ENCODE results near the gene CD55. TPM values are rescaled to one million over a fixed set of nuclear protein-coding genes. Genes with fewer than 3 reads are reported as not detected.

CD55 gene
- total RNA-seq, 4 donors from 2014 or later, result 8.0 to 75.4 (median 40.1) TPM

- Histone ChIP-seq H3K4me3 (no peak overlapping the region), H3K27ac (no peak overlapping the region)
Measured at GRCh38 chr1:207396168-207396746, 74.8 kb downstream of the CD55 start.

GRCh38 chr1:207397525-207397926 lies 76.0 kb downstream of the CD55 start:
- in situ Hi-C loops (cut with MboI; ENCODE audit: low pct_ligation_motif_present in 1 of 4, low pct_unique_long_range_greater_than_20kb in 1 of 4, low sequenced_read_pairs in 3 of 4), result no loop called here
- TF ChIP-seq POLR2A (IDR thresholded peaks at IDR 0.05) (no peak), POLR2AphosphoS5 (IDR thresholded peaks at IDR 0.05) (no peak), EP300 (IDR thresholded peaks at IDR 0.05; ENCODE audit: low read depth) (no peak), CTCF (IDR thresholded peaks at IDR 0.05) (no peak)
- H3K27ac ChIP-seq, result no peak overlapping the region

More at GRCh38 chr1:207396168-207396746, 74.8 kb downstream of the CD55 start:
- H3K4me1 ChIP-seq, result no peaks in the 10 kb centered on the region
- no peaks in the 10 kb centered on the region for H3K9me3 ChIP-seq
- WGBS, 2 donors (ENCODE audit: low coverage in 1 of 2), result 67% methylated on average over 3 of the region's 3 CpGs; no CpG with 5 or more reads in 1 of the 2 donors
- DNase-seq, result no peak
- no peaks in the 10 kb centered on the region for H3K27me3 ChIP-seq
- H3K36me3 ChIP-seq, result no peaks in the 10 kb centered on the region
- in situ Hi-C loops (cut with MboI; ENCODE audit: low pct_ligation_motif_present in 1 of 4, low pct_unique_long_range_greater_than_20kb in 1 of 4, low sequenced_read_pairs in 3 of 4) (no loop called here), intact Hi-C loops (cut with DNase I; ENCODE audit: low total_unique reads) (no loop called here)
- no peak for TF ChIP-seq EP300 (IDR thresholded peaks at IDR 0.05; ENCODE audit: low read depth)
- no peak for TF ChIP-seq POLR2AphosphoS5 (IDR thresholded peaks at IDR 0.05)
- no peak for TF ChIP-seq CTCF (IDR thresholded peaks at IDR 0.05)
- TF ChIP-seq POLR2A (IDR thresholded peaks at IDR 0.05), result no peak

GRCh38 chr1:207398986-207399385 lies 77.5 kb downstream of the CD55 start:
- Histone ChIP-seq H3K4me3 (no peak overlapping the region), H3K4me1 (no peaks in the 10 kb centered on the region), H3K36me3 (no peaks in the 10 kb centered on the region), H3K9me3 (no peaks in the 10 kb centered on the region), H3K27me3 (no peaks in the 10 kb centered on the region), H3K27ac (no peak overlapping the region)
- intact Hi-C loops (cut with DNase I; ENCODE audit: low total_unique reads) (no loop called here), in situ Hi-C loops (cut with MboI; ENCODE audit: low pct_ligation_motif_present in 1 of 4, low pct_unique_long_range_greater_than_20kb in 1 of 4, low sequenced_read_pairs in 3 of 4) (no loop called here)
- no peak for DNase-seq
- WGBS, 2 donors (ENCODE audit: low coverage in 1 of 2), result 75 to 88% methylated on average over 1 of the region's 1 CpG
- no peak for TF ChIP-seq POLR2A (IDR thresholded peaks at IDR 0.05)

More at GRCh38 chr1:207397525-207397926, 76.0 kb downstream of the CD55 start:
- Histone ChIP-seq H3K36me3 (no peaks in the 10 kb centered on the region), H3K4me3 (no peak overlapping the region), H3K9me3 (no peaks in the 10 kb centered on the region), H3K4me1 (no peaks in the 10 kb centered on the region), H3K27me3 (no peaks in the 10 kb centered on the region)
- no peak for DNase-seq
- WGBS, 2 donors (ENCODE audit: low coverage in 1 of 2), result 68% methylated on average over 2 of the region's 2 CpGs; no CpG with 5 or more reads in 1 of the 2 donors
- intact Hi-C loops (cut with DNase I; ENCODE audit: low total_unique reads), result no loop called here

- WGBS, 2 donors (ENCODE audit: low coverage in 1 of 2), result 92 to 99% methylated on average over 7 of the region's 7 CpGs
- DNase-seq, result no peak
- intact Hi-C loops (cut with DNase I; ENCODE audit: low total_unique reads), result loop anchor here (10.0 kb wide), 1 partner anchor 317 kb away; the partner anchor contains the start of gene C4BPB
- Histone ChIP-seq H3K36me3 (no peaks in the 10 kb centered on the region), H3K4me3 (no peak overlapping the region), H3K27ac (no peak overlapping the region), H3K4me1 (no peaks in the 10 kb centered on the region), H3K27me3 (no peaks in the 10 kb centered on the region), H3K9me3 (no peaks in the 10 kb centered on the region)
- in situ Hi-C loops (cut with MboI; ENCODE audit: low pct_ligation_motif_present in 1 of 4, low pct_unique_long_range_greater_than_20kb in 1 of 4, low sequenced_read_pairs in 3 of 4), result loop anchor here (5.0 to 25.0 kb wide), 5 partner anchors 147 to 327 kb away; partner anchors contain the start of gene C4BPB (in 2 of the 4)
- TF ChIP-seq CTCF (IDR thresholded peaks at IDR 0.05) (no peak), POLR2A (IDR thresholded peaks at IDR 0.05) (no peak), POLR2AphosphoS5 (IDR thresholded peaks at IDR 0.05) (no peak)
Measured at GRCh38 chr1:207401578-207401977, 80.1 kb downstream of the CD55 start.

Data from transverse colon (tissue), 4 donors.